Measurements from ENCODE around the gene RAB11FIP3. TPM values are rescaled to one million over a fixed set of nuclear protein-coding genes. Genes with fewer than 3 reads are reported as not detected.

Gene RAB11FIP3
- total RNA-seq, 2 experiments from 2014 or later, result 18.7 to 20.4 TPM

- no peak for TF ChIP-seq CTCF (IDR thresholded peaks at IDR 0.05)
- Mint-ChIP-seq H3K4me3 (no peak overlapping the region), H3K9me3 (no peaks in the 10 kb centered on the region), H3K27me3 (no peaks in the 10 kb centered on the region), H3K27ac (no peak overlapping the region), H3K4me1 (ENCODE audit: low read depth) (no peaks in the 10 kb centered on the region), H3K36me3 (ENCODE audit: low read depth) (peaks cover 3% of the 10 kb centered on the region)
- ATAC-seq, result no peak
- no peak for DNase-seq
- intact Hi-C loops (cut with micrococcal nuclease), result no loop called here
- POLR2A ChIA-PET, result no interaction called here
- CTCF ChIA-PET, result interaction anchor here (1.3 kb wide), 1 partner anchor 13 kb away, joined by 3 read pairs; no protein-coding TSS in a partner anchor
Measured at GRCh38 chr16:536746-537145, 111.3 kb downstream of the RAB11FIP3 start.

GRCh38 chr16:537415-538335 lies 112.2 kb downstream of the RAB11FIP3 start:
- DNase-seq, result no peak
- ATAC-seq, result no peak
- Mint-ChIP-seq H3K27me3 (no peaks in the 10 kb centered on the region), H3K4me1 (ENCODE audit: low read depth) (no peaks in the 10 kb centered on the region), H3K27ac (no peak overlapping the region), H3K4me3 (no peak overlapping the region), H3K36me3 (ENCODE audit: low read depth) (peaks cover 3% of the 10 kb centered on the region), H3K9me3 (no peaks in the 10 kb centered on the region)
- ChIA-PET CTCF (interaction anchor here (1.3 kb wide), 1 partner anchor 12 kb away, joined by 3 read pairs; no protein-coding TSS in a partner anchor), POLR2A (no interaction called here)
- no peak for TF ChIP-seq CTCF (IDR thresholded peaks at IDR 0.05)
- intact Hi-C loops (cut with micrococcal nuclease), result no loop called here

- DNase-seq (no peak), ATAC-seq (no peak)
- intact Hi-C loops (cut with micrococcal nuclease), result no loop called here
- H3K9me3 Mint-ChIP-seq, result no peaks in the 10 kb centered on the region
- H3K4me3 Mint-ChIP-seq, result no peak overlapping the region
- no peak overlapping the region for H3K27ac Mint-ChIP-seq
- H3K36me3 Mint-ChIP-seq (ENCODE audit: low read depth), result peaks cover 6% of the 10 kb centered on the region
- CTCF ChIA-PET, result no interaction called here
- H3K27me3 Mint-ChIP-seq, result no peaks in the 10 kb centered on the region
- no peak for TF ChIP-seq CTCF (IDR thresholded peaks at IDR 0.05)
- POLR2A ChIA-PET, result interaction anchor here (2.1 kb wide), 1 partner anchor 9 kb away, joined by 7 read pairs; no protein-coding TSS in a partner anchor
- H3K4me1 Mint-ChIP-seq (ENCODE audit: low read depth), result no peaks in the 10 kb centered on the region
Measured at GRCh38 chr16:539901-540530, 114.6 kb downstream of the RAB11FIP3 start.

DNA sequence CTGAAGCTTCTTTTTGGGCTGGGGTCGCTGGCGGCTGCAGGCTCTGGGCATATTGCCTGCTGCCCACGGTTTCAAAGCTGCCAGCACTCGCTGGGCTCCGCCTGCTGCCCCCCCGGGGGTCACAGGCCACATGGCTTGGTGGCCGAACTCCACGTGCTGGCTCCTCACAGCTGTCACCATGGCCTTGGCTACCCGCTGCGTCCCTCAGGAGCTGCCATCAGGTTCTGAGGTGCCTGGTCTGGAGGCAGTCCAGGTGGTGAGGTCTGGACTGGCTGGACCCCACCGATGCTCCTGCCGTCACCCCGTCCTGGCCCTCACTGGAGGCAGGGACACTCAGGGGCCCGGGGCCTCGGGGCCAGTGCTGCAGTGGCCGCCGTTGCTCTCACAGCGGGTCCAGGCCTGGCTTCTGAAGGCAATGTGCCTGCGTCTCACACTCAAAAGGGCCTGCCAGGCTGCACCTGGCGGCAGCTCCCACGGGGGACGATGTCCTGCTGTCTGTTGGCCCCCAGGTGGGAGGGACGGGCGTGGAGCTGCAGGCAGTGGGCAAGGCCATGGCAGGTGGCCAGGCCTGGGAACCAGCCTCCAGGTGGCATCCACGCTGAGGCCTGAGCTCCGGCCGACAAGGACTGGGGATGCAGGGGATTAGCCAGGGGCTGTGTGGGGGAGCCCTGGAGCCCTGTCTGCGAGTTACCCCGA lies 115.3 kb downstream of the RAB11FIP3 start:
- POLR2A ChIA-PET, result interaction anchor here (2.1 kb wide), 1 partner anchor 10 kb away, joined by 7 read pairs; no protein-coding TSS in a partner anchor
- Mint-ChIP-seq H3K36me3 (ENCODE audit: low read depth) (peaks cover 8% of the 10 kb centered on the region), H3K4me3 (no peak overlapping the region)

More for the DNA sequence above, 115.3 kb downstream of the RAB11FIP3 start:
- TF ChIP-seq CTCF (IDR thresholded peaks at IDR 0.05), result no peak
- Mint-ChIP-seq H3K27ac (no peak overlapping the region), H3K4me1 (ENCODE audit: low read depth) (no peaks in the 10 kb centered on the region), H3K9me3 (no peaks in the 10 kb centered on the region), H3K27me3 (no peaks in the 10 kb centered on the region)
- no peak for DNase-seq
- intact Hi-C loops (cut with micrococcal nuclease), result no loop called here
- CTCF ChIA-PET, result interaction anchor here (0.9 kb wide), 1 partner anchor 26 kb away, joined by 3 read pairs; the partner anchor contains the start of gene NHLRC4
- no peak for ATAC-seq

All from activated CD8-positive, alpha-beta T cell treated with anti-CD3 and anti-CD28 coated beads for 36 hours (primary cell).